Glutamatergic neuron (in vitro differentiated cells): ENCODE results near the gene TJP1. TPM values are rescaled to one million over a fixed set of nuclear protein-coding genes. Genes with fewer than 3 reads are reported as not detected.

Source experiments
- DNase-seq: peaks from one replicate; pipeline ENCODE4 v3.0.0; 2022
- H3K27ac Mint-ChIP-seq: one replicate; pipeline ENCODE4 v1.8.0; 2020; ENCODE audit warnings: mild to moderate bottlenecking, mixed read lengths, inconsistent platforms; ENCODE audit not compliant: unreplicated experiment
- H3K27me3 Mint-ChIP-seq: one replicate; pipeline ENCODE4 v1.8.0; 2020; ENCODE audit warnings: mild to moderate bottlenecking, moderate library complexity, mixed read lengths, inconsistent platforms; ENCODE audit not compliant: unreplicated experiment
- H3K36me3 Mint-ChIP-seq: one replicate; pipeline ENCODE4 v1.8.0; 2020; ENCODE audit warnings: mild to moderate bottlenecking, mixed read lengths, inconsistent platforms; ENCODE audit not compliant: unreplicated experiment
- H3K4me1 Mint-ChIP-seq: one replicate; pipeline ENCODE4 v1.8.0; 2020; ENCODE audit warnings: mild to moderate bottlenecking, low read depth, mixed read lengths, inconsistent platforms; ENCODE audit not compliant: unreplicated experiment
- H3K4me3 Mint-ChIP-seq: one replicate; pipeline ENCODE4 v1.8.0; 2020; ENCODE audit warnings: mild to moderate bottlenecking, mixed read lengths, inconsistent platforms; ENCODE audit not compliant: unreplicated experiment
- H3K9me3 Mint-ChIP-seq: one replicate; pipeline ENCODE4 v1.8.0; 2020; ENCODE audit warnings: mild to moderate bottlenecking, moderate library complexity, mixed read lengths, inconsistent platforms; ENCODE audit not compliant: unreplicated experiment
- CTCF ChIP-seq: fragments of 200-600 bp; sonication (generic); IDR thresholded peaks from one replicate; pipeline ENCODE4 v1.5.0; 2021; ENCODE audit not compliant: partially characterized antibody, unreplicated experiment
- total RNA-seq: library from RNA; stranded (reverse); fragmentation: NEBNext Ultra II Directional; extraction: Animal tissue kit (Norgen Biotek cat#: 25700); gene quantifications from one replicate; pipeline ENCODE4 v1.2.1, GENCODE V29; 2021; ENCODE audit not compliant: unreplicated experiment

Gene TJP1
- total RNA-seq, 1 donor from 2014 or later = 129 TPM

GRCh38 chr15:29790607-29791006, 31.7 kb downstream of the TJP1 start:
- Mint-ChIP-seq H3K9me3 (peaks cover 7% of the 10 kb centered on the region), H3K4me3 (no peak overlapping the region), H3K36me3 (peaks cover 27% of the 10 kb centered on the region), H3K27me3 (peaks cover 3% of the 10 kb centered on the region), H3K4me1 (peaks cover 3% of the 10 kb centered on the region), H3K27ac (no peak overlapping the region)
- no peak for DNase-seq
- no peak for TF ChIP-seq CTCF

- Mint-ChIP-seq H3K4me1 (peaks cover 5% of the 10 kb centered on the region), H3K27ac (no peak overlapping the region), H3K27me3 (peaks cover 2% of the 10 kb centered on the region), H3K36me3 (peaks cover 25% of the 10 kb centered on the region), H3K9me3 (peaks cover 7% of the 10 kb centered on the region), H3K4me3 (no peak overlapping the region)
- no peak for DNase-seq
- TF ChIP-seq CTCF = no peak
These were observed 32.4 kb downstream of the TJP1 start for GRCh38 chr15:29789871-29790270.

GRCh38 chr15:29788433-29789034, 33.7 kb downstream of the TJP1 start:
- Mint-ChIP-seq H3K36me3 (peaks cover 11% of the 10 kb centered on the region), H3K9me3 (no peaks in the 10 kb centered on the region), H3K4me1 (peaks cover 6% of the 10 kb centered on the region)

GRCh38 chr15:29787767-29788166, 34.5 kb downstream of the TJP1 start:
- Mint-ChIP-seq H3K36me3 (peaks cover 6% of the 10 kb centered on the region), H3K4me1 (peaks cover 8% of the 10 kb centered on the region), H3K27ac (no peak overlapping the region), H3K9me3 (peaks cover 1% of the 10 kb centered on the region), H3K4me3 (no peak overlapping the region), H3K27me3 (no peaks in the 10 kb centered on the region)
- no peak for DNase-seq
- TF ChIP-seq CTCF = no peak

More at GRCh38 chr15:29788433-29789034, 33.7 kb downstream of the TJP1 start:
- no peak for TF ChIP-seq CTCF
- Mint-ChIP-seq H3K27me3 (no peaks in the 10 kb centered on the region), H3K27ac (no peak overlapping the region), H3K4me3 (no peak overlapping the region)
- no peak for DNase-seq

- DNase-seq = no peak
- Mint-ChIP-seq H3K4me3 (no peak overlapping the region), H3K4me1 (peaks cover 8% of the 10 kb centered on the region), H3K27ac (no peak overlapping the region), H3K36me3 (peaks cover 12% of the 10 kb centered on the region), H3K27me3 (no peaks in the 10 kb centered on the region), H3K9me3 (peaks cover 7% of the 10 kb centered on the region)
- no peak for TF ChIP-seq CTCF
These were observed 36.6 kb downstream of the TJP1 start for GRCh38 chr15:29785642-29786041.
